Suppressor macrophage treated with lipopolysaccharide for 1 hour (primary cell): ENCODE measurements around the gene CTDP1.

Source experiments
- DNase-seq, 3 donors: peaks; one replicate each; pipeline ENCODE4 v3.0.0-alpha.2; 2020 to 2022

The CTDP1 gene

DNA sequence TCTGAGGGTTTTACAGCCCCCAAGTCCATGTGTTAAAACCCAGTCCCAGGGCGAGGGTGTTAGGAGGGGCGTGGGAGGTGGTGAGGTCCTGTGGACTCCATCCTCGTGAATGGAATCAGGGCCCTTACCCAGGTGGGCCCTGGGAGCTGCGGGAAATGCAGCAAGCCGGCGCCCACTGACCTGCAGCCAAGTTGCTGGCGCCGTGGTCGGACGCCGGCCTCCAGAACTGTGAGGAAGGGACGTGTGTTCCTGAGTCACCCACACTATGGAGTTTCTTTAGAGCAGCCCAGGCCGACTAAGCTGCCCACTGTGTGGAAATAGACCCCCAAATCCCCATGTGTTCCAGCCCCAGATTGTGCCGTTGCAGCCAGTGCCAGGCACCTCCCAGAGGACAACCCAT is 26.4 kb downstream of the CTDP1 start:
- no peak for DNase-seq

- no peak for DNase-seq
Observed at GRCh38 chr18:79706658-79707057, 27.1 kb downstream of the CTDP1 start.

- no peak for DNase-seq
Observed at GRCh38 chr18:79707239-79707638, 27.6 kb downstream of the CTDP1 start.

GRCh38 chr18:79707671-79708070 is 28.1 kb downstream of the CTDP1 start:
- no peak for DNase-seq

DNA sequence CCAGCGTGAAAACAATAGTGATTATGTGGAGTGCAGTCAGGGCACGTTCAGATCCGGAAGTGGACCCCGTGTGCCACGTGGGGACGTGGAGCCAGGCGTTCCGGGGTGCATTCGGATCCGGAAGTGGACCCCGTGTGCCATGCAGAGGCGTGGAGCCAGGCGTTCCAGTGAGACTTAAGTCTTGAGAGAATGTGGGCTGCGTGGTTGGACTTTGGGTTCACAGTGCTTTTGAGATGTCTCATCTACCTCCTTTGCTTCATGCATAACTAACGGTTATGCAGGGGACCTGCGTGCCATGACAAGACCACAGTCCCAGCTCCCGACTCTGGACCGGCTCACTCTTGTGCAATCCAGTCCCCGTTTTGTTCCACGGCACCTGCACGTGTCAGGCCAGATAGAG is 28.8 kb downstream of the CTDP1 start:
- no peak for DNase-seq

GRCh38 chr18:79712206-79712857 is 32.7 kb downstream of the CTDP1 start:
- no peak for DNase-seq

GRCh38 chr18:79713341-79713740 is 33.7 kb downstream of the CTDP1 start:
- no peak for DNase-seq

- no peak for DNase-seq
Observed at GRCh38 chr18:79714531-79715240, 35.1 kb downstream of the CTDP1 start.

DNA sequence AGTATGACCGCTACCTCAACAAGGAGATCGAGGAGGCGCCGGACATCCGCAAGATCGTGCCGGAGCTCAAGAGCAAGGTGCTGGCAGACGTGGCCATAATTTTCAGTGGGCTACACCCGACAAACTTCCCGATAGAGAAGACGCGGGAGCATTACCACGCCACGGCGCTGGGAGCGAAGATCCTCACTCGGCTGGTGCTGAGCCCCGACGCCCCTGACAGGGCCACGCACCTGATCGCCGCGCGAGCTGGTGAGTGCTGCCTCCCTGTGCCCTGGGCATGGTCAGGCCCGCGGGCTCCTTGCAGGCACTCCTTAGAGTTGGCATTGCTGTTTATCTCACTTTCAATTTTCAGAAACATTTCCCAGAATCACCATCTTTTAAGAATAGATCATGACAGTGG is 35.7 kb downstream of the CTDP1 start:
- no peak for DNase-seq

DNA sequence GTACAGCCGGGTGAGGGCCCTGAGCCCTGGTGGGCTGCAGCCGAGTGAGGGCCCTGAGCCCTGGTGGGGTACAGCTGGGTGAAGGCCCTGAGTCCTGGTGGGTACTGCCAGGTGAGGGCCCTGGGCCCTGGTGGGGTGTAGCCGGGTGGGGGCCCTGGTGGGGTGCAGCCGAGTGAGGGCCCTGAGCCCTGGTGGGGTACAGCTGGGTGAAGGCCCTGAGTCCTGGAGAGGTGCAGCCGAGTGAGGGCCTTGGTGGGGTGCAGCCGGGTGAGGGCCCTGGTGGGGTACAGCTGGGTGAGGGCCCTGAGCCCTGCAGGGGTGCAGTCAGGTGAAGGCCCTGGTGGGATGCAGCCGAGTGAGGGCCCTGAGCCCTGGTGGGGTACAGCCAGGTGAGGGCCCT is 37.5 kb downstream of the CTDP1 start:
- DNase-seq: no peak

GRCh38 chr18:79717555-79718074 is 38.0 kb downstream of the CTDP1 start:
- no peak for DNase-seq

DNA sequence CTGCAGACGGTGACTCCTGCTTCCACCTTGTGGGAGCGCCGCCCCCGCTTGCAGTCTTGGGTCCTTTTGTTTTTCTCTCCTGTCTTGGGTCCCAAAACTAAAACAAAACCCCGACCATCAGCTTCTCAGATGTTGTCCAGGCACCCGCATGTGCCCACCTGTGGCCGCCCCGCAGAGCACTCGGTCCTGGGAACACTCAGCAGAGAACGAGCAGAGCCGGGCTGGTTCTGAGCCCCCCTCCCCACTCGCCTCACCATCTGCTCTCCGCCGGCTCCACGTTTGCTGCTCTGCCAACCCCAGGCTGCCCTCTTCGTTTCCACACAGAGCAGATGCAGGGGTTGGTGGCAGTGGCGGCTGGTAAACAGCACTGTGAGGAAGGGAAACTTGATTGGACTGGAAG is 38.5 kb downstream of the CTDP1 start:
- no peak for DNase-seq

GRCh38 chr18:79718878-79719477 is 39.4 kb downstream of the CTDP1 start:
- no peak for DNase-seq

GRCh38 chr18:79719478-79720358 is 40.1 kb downstream of the CTDP1 start:
- peak; percentile 9 to 22 (median 19) for DNase-seq

- DNase-seq: peak; percentile 31 to 36 (median 35)
Observed at GRCh38 chr18:79720359-79720733, 40.7 kb downstream of the CTDP1 start.

DNA sequence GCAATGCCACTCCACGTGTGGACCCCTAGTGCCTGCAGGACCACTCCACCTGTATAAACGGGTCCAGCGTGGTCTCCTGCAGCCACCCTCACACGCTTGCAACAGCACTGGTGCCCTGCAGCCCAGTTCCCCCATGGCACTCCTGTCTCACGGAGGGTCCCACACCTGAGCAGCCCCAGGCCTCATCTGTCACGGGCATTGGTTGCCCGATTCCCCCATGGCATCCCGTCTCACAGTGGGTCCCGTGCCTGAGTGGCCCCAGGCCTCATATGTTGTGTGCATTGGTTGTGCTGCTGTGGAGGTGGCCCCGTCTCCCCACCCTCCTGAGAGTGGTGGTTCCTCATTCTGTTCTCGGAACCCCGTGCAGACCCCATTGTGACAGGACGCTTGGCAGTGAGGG is 43.4 kb downstream of the CTDP1 start:
- no peak for DNase-seq

DNA sequence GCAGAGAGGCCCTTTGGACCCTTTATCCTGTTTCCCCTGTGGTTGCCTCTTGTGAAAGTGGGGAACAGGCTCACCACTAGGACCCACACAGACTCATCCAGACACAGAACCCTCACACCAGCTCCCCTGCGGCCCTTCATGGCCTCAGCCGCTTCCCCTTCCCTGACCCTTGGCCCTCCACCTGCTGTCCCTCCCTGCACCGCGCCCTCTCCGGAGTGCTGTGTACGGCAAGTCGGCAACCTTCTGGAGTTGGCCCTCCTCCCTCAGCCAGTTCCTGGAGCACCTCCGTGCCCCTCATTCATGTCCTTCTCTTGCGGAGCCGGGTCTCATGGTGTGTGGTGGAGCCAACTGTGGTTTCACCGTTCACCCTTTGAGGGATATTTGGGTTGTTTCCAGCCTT is 44.0 kb downstream of the CTDP1 start:
- no peak for DNase-seq

DNA sequence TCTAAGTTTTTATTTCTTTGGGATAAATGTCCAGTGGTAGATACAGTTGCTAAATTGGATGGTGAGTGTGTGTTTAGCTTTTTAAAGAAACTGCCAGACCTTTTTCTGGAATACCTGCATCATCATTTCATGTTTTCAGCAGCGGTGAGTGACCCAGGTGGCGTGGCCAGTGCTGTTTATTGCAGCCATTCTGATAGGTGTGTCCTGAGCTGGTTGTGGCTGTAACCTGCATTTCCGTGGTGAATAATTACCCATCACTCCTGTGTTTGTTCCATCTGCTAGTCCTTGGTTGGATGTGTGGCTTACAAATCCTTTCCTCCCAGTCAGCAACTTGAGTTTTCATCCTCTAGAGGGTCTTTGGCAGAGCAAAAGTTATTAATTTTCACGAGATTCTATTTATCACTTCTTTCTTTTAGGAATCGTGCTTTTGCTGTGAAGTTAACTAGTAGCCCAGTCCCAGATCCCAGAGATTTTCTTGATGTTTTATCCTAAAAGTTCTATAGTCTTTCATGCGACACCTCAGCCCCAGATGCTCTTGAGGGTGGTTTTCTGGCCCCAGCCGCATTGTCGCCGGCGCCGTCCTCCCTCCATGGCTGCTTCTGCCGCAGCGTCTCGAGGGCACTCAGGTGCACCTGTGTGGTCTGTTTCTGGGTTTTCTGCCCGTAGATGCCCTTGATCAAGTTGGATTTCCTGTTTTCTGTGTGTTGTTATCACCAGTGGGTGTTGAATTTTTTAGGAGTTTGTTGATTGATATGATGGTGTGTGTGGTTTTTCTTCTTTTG is 44.9 kb downstream of the CTDP1 start:
- DNase-seq: no peak

GRCh38 chr18:79725486-79725885 is 45.9 kb downstream of the CTDP1 start:
- DNase-seq: no peak

DNA sequence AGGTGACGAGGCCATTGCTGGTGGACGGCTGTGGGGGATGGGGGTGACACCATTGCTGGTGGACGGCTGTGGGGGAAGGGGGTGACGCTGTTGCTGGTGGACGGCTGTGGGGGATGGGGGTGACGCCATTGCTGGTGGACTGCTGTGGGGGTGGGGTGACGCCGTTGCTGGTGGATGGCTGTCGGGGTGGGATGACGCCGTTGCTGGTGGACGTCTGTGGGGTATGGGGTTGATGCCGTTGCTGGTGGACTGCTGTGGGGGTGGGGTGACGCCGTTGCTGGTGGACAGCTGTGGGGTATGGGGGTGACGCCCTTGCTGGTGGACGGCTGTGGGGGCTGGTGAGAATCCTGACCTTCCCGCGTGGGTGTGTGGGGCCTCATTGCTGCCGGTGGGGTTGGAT is 47.1 kb downstream of the CTDP1 start:
- DNase-seq: no peak

DNA sequence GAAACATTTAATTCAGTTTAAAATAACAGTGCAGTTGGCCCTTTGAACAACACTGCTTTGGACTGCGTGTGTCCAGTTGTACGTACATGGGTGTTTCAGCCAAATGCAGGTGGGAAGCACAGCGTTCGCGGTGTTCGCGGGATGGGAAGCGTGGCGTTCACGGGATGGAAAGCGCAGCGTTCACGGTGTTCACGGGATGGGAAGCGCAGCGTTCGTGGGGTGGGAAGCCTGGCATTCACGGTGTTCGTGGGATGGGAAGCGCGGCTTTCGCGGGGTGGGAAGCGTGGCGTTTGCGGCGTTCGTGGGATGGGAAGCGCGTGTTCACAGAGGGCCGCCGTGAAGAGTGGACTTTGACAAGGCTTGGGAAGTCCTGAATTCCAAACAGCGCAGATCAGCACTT is 47.6 kb downstream of the CTDP1 start:
- DNase-seq: no peak

DNA sequence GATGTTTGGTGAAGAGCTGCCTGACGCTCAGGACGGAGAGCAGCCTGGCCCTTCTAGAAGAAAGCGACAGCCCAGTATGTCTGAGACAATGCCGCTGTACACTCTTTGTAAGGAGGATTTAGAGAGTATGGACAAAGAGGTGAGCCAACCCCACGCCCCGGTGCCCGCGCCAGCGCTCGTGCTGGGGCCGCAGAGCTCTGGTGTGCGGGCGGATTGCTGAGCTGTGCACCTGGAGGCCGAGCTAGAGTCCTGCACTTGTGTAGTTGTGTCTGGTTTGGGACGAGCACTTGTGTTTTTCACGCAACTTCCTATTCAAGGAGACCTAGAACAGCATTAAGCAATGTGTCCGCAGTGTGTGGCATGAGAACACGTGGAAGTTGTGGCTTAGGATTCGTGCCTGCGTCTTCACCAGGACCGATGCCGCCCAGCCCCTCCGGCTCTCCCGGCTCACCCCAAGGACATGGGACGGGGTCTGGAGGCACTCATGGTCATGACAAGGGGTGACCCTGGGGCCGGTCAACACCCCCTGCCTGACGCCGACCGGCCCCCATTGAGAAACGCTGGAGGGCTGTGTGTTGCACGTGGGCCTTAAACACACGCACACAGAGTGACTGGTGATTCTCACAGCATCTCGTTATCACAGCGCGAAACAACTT is 49.5 kb downstream of the CTDP1 start:
- DNase-seq: no peak
